Iris pigment epithelial cell (primary cell): ENCODE results near the gene DNASE1.

Experiments used
- DNase-seq: peaks from one replicate; pipeline ENCODE4 v3.0.0-alpha.2; 2011; ENCODE audit warnings: low read depth

DNASE1 gene

DNA sequence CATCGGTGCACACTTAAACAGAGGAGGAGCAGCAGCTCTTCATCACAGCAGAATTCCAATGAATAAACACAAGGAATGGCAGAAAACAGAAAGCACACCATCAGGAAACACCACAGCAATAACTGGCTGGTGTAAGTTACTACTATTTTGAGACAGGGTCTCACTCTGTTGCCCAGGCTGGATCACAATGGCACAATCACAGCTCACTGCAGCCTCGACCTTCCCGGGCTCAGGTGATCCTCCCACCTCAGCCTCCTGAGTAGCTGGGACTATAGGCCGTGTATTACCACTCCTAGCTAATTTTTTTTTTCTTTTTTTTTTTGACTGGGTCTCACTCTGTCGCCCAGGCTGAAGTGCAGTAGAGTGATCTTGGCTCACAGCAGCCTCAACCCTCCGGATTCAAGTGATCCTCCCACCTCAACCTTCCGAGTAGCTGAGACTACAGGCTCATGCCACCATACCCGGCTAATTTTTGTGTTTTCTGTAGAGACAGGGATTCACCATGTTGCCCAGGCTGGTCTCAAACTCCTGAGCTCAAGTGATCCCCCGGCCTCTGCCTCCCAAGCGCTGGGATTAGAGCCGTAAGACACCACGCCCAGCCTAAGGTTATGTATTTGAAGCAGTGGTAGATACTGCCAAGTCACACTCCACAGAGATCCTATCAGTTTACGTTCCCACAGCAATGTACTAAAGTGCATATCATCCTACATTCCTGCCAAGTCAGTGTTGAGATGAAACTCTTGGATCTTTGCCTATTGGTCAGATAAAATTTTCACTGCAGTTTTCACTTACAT, 42.1 kb downstream of the DNASE1 start:
- peak; percentile 97 for DNase-seq

DNA sequence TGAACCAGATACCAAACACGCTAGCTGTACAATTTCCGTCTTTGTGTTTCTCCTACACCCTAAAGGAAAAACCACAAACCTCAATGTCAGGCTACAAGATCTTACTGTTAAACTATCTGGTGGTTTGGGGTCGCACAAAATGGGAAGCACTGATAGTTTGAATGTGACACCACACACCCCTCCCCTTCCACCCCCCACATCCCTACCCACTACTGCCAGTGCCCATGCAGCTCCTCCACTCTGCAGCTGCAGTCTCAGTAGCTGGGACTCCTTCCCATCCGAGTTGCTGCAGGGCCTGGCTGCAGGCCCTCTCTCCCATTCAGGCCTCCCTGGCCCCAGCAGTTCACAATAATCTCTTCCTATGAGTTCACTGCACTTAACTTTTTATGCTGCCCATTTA, 44.5 kb downstream of the DNASE1 start:
- no peak for DNase-seq

DNA sequence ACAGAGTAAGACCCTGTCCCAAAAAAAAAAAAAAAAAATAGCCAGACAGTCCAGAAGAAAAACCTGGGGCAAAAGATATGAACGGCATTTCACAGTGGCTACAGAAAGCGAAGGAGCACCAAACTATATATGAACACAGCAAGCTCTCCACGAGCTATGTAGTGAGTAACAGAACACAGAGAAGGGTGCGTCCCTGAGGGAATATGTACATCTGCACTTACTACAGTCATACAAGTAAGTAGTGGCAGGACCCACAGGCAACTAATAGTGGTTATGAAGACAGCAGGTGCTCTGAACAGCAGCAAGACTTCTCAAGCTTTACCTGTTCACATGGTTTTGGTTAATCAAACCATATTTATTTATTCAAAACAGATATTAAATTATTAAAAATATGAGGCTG, 47.0 kb downstream of the DNASE1 start:
- no peak for DNase-seq

- no peak for DNase-seq
Observed at GRCh38 chr16:3702082-3702481, 47.6 kb downstream of the DNASE1 start.

- no peak for DNase-seq
Observed at GRCh38 chr16:3706253-3707012, 51.9 kb downstream of the DNASE1 start.
